ENCODE results near the gene MAD2L2.

DNA sequence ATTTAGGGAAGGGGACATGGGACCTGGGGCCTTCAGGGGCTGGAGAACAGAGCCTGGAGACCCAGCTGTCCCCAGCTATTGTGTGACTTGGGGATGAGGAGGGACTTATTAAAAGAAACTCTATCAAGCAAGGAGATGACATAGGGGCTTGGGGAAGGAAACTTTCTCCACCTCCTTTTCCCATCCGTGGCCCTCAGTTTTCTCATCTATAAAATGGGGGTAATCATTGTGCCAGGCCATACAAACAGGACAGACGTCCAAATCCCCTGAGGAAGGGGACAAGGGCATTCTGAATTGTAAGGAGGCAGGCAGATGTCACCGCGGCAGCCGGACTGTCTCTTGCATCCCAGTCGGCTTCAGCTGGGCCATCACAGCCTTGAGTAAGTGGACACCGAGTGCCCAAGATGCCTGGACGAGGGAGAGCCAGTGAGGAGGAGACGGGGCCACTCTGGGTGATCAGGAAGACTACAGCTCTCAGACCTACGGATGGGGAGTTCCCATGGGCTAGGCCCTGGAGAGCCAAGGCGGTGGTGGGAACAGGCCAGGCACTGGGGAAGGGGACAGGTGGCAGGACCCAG is 28.7 kb downstream of the MAD2L2 start:
- TF ChIP-seq POLR2A (IDR thresholded peaks at IDR 0.05) (no peak), CTCF (IDR thresholded peaks at IDR 0.05) (no peak)

All from right lobe of liver (tissue), 4 donors.